ELF-1 (cell line): ENCODE results near the gene FGD5.

Experiments
- DNase-seq: peaks from one replicate; pipeline ENCODE4 v3.0.0-alpha.2; 2016; ENCODE audit warnings: low read depth, low spot score

Gene FGD5

GRCh38 chr3:14976317-14976716 lies 157.6 kb downstream of the FGD5 start:
- DNase-seq, result no peak

GRCh38 chr3:14980689-14981088 lies 161.9 kb downstream of the FGD5 start:
- DNase-seq, result no peak
